Left forelimb (tissue), 1 donor: Measurements from ENCODE around the gene PTPRD.

Experiments
- DNase-seq: peaks from one replicate; pipeline ENCODE4 v3.0.0-alpha.2; 2018; ENCODE audit warnings: low spot score

PTPRD gene

GRCh38 chr9:8331507-8332330 lies 2281.1 kb downstream of the PTPRD start:
- DNase-seq: no peak

DNA sequence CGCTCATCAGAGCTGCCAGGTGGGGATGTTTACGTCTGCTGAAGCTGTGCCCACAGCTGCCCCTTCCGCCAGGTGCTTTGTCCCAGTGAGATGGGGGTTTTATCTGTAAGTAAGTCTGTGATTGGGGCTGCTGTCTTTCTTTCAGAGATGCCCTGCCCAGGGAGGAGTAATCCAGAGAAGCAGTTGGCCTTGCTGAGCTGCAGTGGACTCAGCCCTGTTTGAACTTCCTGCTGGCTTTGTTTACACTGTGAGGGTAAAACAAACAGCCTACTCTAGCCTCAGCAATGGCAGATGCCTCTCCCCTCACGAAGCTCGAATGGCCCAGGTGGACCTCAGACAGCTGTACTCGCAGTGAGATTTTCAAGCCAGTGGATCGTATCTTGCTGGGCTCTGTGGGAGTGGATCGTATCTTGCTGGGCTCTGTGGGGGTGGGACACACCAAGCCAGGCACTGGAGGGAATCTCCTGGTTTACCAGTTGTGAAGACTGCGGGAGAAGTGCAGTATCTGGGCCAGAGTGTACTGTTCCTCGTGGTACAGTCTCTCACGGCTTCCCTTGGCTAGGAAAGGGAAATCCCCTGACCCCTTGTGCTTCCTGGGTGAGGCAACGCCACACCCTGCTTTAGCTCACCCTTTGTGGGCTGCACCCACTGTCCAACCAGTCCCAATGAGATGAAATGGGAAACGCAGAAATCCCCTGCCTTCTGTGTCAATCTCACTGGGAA lies 2283.1 kb downstream of the PTPRD start:
- DNase-seq: no peak

DNA sequence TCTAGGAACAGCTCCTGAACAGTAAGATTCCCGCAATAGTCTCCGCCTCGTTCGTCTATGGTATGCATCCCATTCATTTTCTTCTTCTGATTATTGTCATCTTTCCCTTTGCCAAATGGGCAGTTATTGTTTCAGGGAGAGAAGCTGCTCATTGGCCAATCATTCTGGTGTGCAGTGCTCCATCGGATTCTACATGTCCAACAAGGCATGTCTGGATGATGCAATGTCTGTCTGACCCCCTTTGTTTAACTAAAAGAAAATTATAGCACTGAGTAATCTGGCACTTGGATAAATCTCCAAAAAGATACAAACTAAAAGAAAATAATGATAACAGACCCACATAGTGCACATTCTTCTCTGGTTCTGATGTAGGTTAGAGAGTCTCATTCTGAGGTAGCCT lies 2297.6 kb downstream of the PTPRD start:
- no peak for DNase-seq

DNA sequence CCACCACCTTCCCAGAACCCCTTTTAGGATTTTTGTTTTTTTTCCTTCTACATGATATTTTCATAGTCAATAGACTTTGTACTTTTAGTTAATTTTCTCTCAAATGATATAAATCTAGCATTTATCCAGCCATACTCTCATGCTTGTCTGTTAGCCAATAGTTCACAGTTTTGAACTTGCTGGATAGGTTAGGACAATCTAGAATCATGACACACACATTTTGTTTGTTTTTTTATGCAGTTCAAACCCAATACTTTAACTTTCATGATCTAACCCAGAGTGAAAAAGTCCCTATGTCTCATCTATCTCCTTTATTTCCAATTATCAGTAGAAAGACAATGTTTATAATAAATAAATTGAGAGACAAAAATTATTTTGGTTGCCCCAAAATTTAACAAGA lies 2303.5 kb downstream of the PTPRD start:
- DNase-seq: no peak

DNA sequence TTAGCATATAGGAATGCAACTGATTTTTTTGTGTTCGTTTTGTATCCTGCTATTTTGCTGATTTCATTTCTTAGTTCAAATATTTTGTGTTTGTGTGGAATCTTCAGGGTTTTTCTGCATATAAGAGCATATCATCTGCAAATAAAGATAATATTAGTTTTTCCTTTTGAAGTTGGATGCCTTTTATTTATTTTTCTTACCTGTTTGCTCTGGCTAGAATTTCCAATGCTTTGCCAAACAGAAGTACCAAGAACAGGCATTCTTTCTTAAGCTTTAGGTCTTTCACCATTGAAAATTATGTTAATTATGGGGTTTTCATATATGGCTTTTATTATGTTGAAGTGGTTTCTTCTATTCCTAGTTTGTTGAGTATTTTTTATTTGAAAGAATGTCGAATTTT lies 2308.1 kb downstream of the PTPRD start:
- DNase-seq: no peak

- DNase-seq: no peak
Measured at GRCh38 chr9:8301296-8301695, 2311.5 kb downstream of the PTPRD start.

DNA sequence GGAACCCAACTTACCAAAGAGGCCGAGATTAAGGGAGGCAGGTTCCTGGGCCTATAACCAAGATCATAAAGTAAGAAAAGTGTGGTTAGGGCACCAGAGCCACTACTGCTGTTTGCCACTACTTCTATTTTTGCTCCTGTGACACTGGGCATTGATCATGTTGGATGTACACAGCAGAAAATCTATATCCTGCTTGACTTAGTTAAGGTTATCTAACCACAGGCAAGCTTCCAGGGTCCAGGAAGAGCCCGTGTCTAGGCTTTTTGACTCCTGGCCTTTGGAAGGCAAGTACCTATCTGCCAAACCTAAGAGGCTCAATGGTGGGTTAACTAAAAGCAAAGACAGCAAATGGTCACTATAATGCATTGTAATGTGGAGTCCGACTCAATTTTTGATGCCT lies 2315.8 kb downstream of the PTPRD start:
- no peak for DNase-seq

- no peak for DNase-seq
Measured at GRCh38 chr9:8292657-8293056, 2320.1 kb downstream of the PTPRD start.

DNA sequence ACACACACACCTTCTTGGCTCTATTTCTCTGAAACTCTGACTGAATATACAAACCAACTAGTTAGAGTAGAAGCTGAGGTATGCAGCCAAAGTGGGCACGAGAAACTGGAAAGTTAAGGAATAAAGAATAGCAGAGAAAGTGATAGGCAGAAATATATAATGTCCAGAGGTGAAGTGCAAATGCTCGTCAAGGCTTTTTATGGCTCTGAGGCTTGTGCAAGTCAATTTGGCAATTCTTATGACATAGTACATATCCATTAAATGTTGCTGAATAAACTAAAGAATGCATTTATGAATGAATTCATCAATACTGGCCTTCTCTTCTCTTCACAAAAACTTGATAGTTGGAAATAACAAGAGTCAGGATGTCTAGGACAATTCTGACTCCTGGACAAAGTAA lies 2323.1 kb downstream of the PTPRD start:
- no peak for DNase-seq

- no peak for DNase-seq
Measured at GRCh38 chr9:8287970-8288369, 2324.8 kb downstream of the PTPRD start.

GRCh38 chr9:8287501-8287900 lies 2325.3 kb downstream of the PTPRD start:
- DNase-seq: no peak

- no peak for DNase-seq
Measured at GRCh38 chr9:8284884-8285283, 2327.9 kb downstream of the PTPRD start.

DNA sequence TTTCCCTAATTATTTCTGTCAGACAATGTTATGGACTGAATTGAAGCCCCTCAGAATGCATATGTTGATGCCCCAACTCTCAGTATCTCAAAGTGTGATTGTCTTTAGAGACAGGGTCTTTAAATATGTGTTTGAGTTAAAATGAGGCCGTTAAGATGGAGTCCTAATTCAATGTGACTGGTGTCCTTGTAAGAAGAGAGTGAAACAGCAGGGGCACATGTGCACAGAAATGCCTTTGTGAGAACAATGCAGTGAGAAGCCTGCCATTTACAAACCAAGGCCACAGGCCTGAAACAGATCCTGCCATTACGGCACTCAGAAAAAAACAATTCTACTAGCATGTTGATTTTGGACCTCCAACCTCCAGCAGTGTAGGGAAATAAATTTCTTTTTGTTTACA lies 2330.3 kb downstream of the PTPRD start:
- DNase-seq: no peak

DNA sequence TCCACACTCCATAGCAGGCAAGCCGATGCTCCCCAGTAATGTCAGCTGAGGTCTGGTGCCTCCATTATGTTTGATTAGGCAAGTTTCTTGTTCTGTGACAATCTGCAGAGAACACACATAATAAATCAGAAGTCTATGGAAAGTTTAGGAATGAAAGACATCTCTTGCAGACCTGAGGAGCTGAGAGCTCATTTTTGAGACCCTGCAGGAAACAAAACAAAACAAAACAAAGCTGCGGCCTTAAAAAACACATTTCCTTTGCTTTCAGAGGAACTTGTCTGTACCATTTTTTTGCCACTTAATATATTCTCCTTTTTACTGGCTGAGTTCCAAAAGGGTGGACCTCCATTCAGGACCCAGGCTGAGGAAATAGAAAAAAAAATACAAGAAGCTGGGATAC lies 2332.0 kb downstream of the PTPRD start:
- DNase-seq: no peak

- DNase-seq: no peak
Measured at GRCh38 chr9:8278048-8278447, 2334.8 kb downstream of the PTPRD start.

GRCh38 chr9:8270235-8270634 lies 2342.6 kb downstream of the PTPRD start:
- no peak for DNase-seq

GRCh38 chr9:8268881-8269280 lies 2343.9 kb downstream of the PTPRD start:
- DNase-seq: no peak

GRCh38 chr9:8268216-8268878 lies 2344.5 kb downstream of the PTPRD start:
- no peak for DNase-seq

- no peak for DNase-seq
Measured at GRCh38 chr9:8267636-8268035, 2345.2 kb downstream of the PTPRD start.

GRCh38 chr9:8266861-8267260 lies 2345.9 kb downstream of the PTPRD start:
- no peak for DNase-seq

DNA sequence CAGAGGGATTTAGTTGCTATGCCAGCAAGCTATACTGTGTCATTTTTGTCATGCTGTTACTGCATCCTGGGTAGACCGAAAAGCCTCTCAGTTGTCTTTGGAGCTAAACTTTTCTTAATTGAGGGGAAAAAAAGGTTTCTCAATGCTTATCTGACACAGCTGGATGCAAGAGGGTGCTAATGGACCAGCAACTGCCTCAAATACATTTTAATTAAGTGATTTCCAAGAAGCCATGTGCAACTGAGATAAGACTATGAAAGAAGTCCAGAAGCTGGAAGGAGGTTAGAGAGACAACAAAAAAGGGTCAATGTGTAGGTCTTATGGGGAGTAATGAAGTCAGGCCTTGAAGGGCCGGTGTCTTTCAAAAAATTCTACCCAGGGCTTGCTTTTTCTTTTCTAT lies 2347.5 kb downstream of the PTPRD start:
- no peak for DNase-seq
